ENCODE results near the gene ANAPC5. TPM values are rescaled to one million over a fixed set of nuclear protein-coding genes. Genes with fewer than 3 reads are reported as not detected.
A peak's percentile ranks its signal among the peaks of the same experiment; 100 is the strongest.
"Not testable (repeated sequence)": the region's sequence is repeated elsewhere in the genome, so short reads cannot be mapped to it uniquely, and the experiment has no call there.

Gene ANAPC5
- total RNA-seq, 1 experiment from 2014 or later, result 116 TPM

DNA sequence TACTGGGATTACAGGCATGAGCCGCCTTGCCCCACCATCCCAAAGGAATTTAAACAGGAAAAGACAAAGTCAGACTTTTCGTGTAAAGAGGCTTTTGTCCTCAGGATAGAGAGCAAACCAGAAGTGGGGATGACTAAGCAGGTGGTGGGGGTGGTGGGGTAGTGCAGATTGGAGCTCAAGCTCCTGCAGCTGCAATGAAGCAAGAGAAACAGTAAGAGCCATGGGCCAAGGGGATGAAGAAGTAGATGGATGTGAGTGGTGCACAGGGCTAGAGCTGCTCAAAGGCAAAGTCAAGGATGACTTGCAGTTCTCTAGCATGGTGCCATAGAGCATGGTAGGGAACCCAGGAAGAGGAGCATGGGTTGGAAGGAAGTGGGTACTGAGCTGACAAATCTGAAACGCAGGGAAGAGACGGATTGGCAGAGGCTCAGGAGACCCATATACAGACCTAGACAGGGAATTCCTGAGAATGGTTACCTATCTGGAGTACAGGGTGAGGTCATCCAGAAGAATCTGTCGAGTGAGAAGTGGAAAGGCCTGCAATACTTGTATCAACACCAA, 36.3 kb upstream of the ANAPC5 start:
- Mint-ChIP-seq H3K27ac (no peak overlapping the region), H3K36me3 (no peaks in the 10 kb centered on the region), H3K4me1 (no peaks in the 10 kb centered on the region), H3K9me3 (no peaks in the 10 kb centered on the region), H3K27me3 (ENCODE audit: low read depth) (no peaks in the 10 kb centered on the region; the same call in 1 of the 2 replicates), H3K4me3 (no peak overlapping the region)
- POLR2A ChIA-PET, result no interaction called here
- ATAC-seq (no peak), DNase-seq (ENCODE audit: low spot score) (no peak)
- no peak for TF ChIP-seq PRRX2 (CRISPR knock-in tag; IDR thresholded peaks at IDR 0.05)
- TF ChIP-seq, protein P1, sequence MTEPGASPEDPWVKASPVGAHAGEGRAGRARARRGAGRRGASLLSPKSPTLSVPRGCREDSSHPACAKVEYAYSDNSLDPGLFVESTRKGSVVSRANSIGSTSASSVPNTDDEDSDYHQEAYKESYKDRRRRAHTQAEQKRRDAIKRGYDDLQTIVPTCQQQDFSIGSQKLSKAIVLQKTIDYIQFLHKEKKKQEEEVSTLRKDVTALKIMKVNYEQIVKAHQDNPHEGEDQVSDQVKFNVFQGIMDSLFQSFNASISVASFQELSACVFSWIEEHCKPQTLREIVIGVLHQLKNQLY (CRISPR knock-in tag; IDR thresholded peaks at IDR 0.05), result no peak
- TF ChIP-seq ZNF121 (CRISPR knock-in tag; IDR thresholded peaks at IDR 0.05), result no peak
- TF ChIP-seq ZNF416 (CRISPR knock-in tag; IDR thresholded peaks at IDR 0.05), result no peak
- TF ChIP-seq NFE2L1 (CRISPR knock-in tag; IDR thresholded peaks at IDR 0.05), result no peak
- TF ChIP-seq, protein P2, sequence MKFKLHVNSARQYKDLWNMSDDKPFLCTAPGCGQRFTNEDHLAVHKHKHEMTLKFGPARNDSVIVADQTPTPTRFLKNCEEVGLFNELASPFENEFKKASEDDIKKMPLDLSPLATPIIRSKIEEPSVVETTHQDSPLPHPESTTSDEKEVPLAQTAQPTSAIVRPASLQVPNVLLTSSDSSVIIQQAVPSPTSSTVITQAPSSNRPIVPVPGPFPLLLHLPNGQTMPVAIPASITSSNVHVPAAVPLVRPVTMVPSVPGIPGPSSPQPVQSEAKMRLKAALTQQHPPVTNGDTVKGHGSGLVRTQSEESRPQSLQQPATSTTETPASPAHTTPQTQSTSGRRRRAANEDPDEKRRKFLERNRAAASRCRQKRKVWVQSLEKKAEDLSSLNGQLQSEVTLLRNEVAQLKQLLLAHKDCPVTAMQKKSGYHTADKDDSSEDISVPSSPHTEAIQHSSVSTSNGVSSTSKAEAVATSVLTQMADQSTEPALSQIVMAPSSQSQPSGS (CRISPR knock-in tag; IDR thresholded peaks at IDR 0.05; ENCODE audit: borderline replicate concordance, low read depth), result no peak
- no peak for TF ChIP-seq CBFB (CRISPR knock-in tag; IDR thresholded peaks at IDR 0.05; ENCODE audit: low read depth)
- no peak for TF ChIP-seq FOXP1 (CRISPR knock-in tag; IDR thresholded peaks at IDR 0.05; ENCODE audit: borderline replicate concordance)
- no peak for TF ChIP-seq GABPB1 (CRISPR knock-in tag; IDR thresholded peaks at IDR 0.05)
- no peak for TF ChIP-seq GRHL2 (CRISPR knock-in tag; IDR thresholded peaks at IDR 0.05; ENCODE audit: insufficient replicate concordance, severe bottlenecking)
- CTCF ChIA-PET, result no interaction called here

DNA sequence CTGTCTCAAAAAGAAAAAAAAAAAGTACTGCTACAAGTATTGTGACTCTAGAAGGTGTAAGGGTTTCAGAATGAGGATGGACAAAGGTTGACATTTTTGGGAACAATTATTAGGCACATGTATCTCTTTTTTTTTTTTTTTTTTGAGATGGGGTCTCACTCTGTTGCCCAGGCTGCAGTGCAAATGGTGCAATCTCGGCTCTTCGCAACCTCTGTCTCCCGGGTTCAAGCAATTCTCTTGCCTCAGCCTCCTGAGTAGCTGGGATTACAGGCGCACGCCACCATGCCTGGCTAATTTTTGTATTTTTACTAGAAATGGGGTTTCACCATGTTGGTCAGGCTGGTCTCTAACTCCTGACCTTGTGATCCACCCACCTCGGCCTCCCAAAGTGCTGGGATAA, 32.7 kb upstream of the ANAPC5 start:
- H3K27ac Mint-ChIP-seq; ATAC-seq; H3K4me1 Mint-ChIP-seq; DNase-seq (ENCODE audit: low spot score); POLR2A ChIA-PET; H3K4me3 Mint-ChIP-seq; H3K9me3 Mint-ChIP-seq; H3K27me3 Mint-ChIP-seq (ENCODE audit: low read depth); H3K36me3 Mint-ChIP-seq: not testable (repeated sequence)
- CTCF ChIA-PET, result interaction anchor here (0.7 to 1.1 kb wide), 3 partner anchors 15 to 161 kb away, joined by 3 to 6 read pairs (median 4); partner anchors contain the start of gene RNF34

DNA sequence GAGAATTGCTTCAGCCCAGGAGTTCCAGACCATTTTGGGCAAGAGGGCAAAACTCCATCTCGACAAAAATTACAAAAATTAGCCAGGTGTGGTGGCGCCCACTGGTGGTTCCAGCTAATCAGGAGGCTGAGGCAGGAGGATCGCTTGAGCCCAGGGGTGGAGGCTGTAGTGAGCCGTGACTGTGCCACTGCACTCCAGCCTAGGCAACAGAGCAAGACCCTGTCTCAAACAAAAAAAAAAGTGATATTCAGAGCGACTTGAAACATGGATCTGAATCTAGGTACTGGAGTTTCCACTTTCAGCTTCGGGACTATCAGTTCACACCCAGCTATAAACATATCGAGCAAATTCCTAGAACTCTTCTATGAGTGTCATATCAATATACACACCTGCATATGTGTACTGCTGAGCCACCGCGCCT, 31.4 kb upstream of the ANAPC5 start:
- ChIA-PET POLR2A (interaction anchor here (0.7 kb wide), 1 partner anchor 15 kb away, joined by 4 read pairs; no protein-coding TSS in a partner anchor), CTCF (interaction anchor here (0.6 to 1.1 kb wide), 2 partner anchors 17 to 57 kb away, joined by 3 to 6 read pairs; partner anchors contain the start of gene RNF34)
- Mint-ChIP-seq H3K9me3 (no peaks in the 10 kb centered on the region), H3K4me3 (no peak overlapping the region), H3K27ac (no peak overlapping the region), H3K36me3 (no peaks in the 10 kb centered on the region), H3K27me3 (ENCODE audit: low read depth) (no peaks in the 10 kb centered on the region; the same call in 1 of the 2 replicates), H3K4me1 (no peaks in the 10 kb centered on the region)
- ATAC-seq (no peak), DNase-seq (ENCODE audit: low spot score) (no peak)
- TF ChIP-seq, protein P3, sequence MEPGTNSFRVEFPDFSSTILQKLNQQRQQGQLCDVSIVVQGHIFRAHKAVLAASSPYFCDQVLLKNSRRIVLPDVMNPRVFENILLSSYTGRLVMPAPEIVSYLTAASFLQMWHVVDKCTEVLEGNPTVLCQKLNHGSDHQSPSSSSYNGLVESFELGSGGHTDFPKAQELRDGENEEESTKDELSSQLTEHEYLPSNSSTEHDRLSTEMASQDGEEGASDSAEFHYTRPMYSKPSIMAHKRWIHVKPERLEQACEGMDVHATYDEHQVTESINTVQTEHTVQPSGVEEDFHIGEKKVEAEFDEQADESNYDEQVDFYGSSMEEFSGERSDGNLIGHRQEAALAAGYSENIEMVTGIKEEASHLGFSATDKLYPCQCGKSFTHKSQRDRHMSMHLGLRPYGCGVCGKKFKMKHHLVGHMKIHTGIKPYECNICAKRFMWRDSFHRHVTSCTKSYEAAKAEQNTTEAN (CRISPR knock-in tag; IDR thresholded peaks at IDR 0.05), result no peak
- 0 out of 2 replicates have a peak, but pooled peaks have one; percentile 34 for TF ChIP-seq GTF2I (CRISPR knock-in tag; conservative IDR thresholded peaks at IDR 0.05)

DNA sequence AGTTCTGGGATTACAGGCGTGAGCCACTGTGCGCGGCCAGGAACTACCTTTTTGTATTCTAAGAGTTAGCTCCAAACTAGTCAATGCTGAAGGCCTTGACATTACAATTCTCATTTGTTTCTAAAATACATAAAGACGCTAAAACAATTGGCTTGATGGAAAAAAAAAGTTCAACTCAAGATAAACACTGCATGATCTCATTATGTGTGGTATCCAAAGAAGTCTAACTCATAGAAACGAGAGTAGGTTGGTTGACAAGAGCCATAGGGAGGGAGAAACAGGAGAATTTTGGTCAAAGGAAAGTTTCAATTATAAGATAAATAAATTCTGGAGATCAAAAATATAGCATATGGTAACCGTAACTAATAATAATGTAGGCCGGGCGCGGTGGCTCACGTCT, 27.7 kb upstream of the ANAPC5 start:
- no peak for DNase-seq (ENCODE audit: low spot score)
- Mint-ChIP-seq H3K27ac (no peak overlapping the region), H3K9me3 (peaks cover 5% of the 10 kb centered on the region), H3K4me3 (no peak overlapping the region), H3K27me3 (ENCODE audit: low read depth) (peaks cover 4% of the 10 kb centered on the region), H3K4me1 (no peaks in the 10 kb centered on the region), H3K36me3 (no peaks in the 10 kb centered on the region)
- CTCF ChIA-PET, result no interaction called here
- ATAC-seq, result no peak
- POLR2A ChIA-PET, result no interaction called here
- TF ChIP-seq, protein P1 (CRISPR knock-in tag; IDR thresholded peaks at IDR 0.05), result no peak
- TF ChIP-seq NR3C1 (CRISPR knock-in tag; conservative IDR thresholded peaks at IDR 0.05; ENCODE audit: low read depth), result no peak
- no peak for TF ChIP-seq ZNF423 (CRISPR knock-in tag; IDR thresholded peaks at IDR 0.05)
- TF ChIP-seq GTF2I (CRISPR knock-in tag; conservative IDR thresholded peaks at IDR 0.05), result no peak
- no peak for TF ChIP-seq TP53 (CRISPR knock-in tag; IDR thresholded peaks at IDR 0.05)
- TF ChIP-seq, protein P4, sequence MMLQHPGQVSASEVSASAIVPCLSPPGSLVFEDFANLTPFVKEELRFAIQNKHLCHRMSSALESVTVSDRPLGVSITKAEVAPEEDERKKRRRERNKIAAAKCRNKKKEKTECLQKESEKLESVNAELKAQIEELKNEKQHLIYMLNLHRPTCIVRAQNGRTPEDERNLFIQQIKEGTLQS (CRISPR knock-in tag; conservative IDR thresholded peaks at IDR 0.05), result no peak
- TF ChIP-seq, protein P5, sequence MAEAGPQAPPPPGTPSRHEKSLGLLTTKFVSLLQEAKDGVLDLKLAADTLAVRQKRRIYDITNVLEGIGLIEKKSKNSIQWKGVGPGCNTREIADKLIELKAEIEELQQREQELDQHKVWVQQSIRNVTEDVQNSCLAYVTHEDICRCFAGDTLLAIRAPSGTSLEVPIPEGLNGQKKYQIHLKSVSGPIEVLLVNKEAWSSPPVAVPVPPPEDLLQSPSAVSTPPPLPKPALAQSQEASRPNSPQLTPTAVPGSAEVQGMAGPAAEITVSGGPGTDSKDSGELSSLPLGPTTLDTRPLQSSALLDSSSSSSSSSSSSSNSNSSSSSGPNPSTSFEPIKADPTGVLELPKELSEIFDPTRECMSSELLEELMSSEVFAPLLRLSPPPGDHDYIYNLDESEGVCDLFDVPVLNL (CRISPR knock-in tag; IDR thresholded peaks at IDR 0.05; ENCODE audit: borderline replicate concordance, low read depth), result no peak
- TF ChIP-seq ZNF671 (CRISPR knock-in tag; IDR thresholded peaks at IDR 0.05), result no peak
- TF ChIP-seq, protein P6, sequence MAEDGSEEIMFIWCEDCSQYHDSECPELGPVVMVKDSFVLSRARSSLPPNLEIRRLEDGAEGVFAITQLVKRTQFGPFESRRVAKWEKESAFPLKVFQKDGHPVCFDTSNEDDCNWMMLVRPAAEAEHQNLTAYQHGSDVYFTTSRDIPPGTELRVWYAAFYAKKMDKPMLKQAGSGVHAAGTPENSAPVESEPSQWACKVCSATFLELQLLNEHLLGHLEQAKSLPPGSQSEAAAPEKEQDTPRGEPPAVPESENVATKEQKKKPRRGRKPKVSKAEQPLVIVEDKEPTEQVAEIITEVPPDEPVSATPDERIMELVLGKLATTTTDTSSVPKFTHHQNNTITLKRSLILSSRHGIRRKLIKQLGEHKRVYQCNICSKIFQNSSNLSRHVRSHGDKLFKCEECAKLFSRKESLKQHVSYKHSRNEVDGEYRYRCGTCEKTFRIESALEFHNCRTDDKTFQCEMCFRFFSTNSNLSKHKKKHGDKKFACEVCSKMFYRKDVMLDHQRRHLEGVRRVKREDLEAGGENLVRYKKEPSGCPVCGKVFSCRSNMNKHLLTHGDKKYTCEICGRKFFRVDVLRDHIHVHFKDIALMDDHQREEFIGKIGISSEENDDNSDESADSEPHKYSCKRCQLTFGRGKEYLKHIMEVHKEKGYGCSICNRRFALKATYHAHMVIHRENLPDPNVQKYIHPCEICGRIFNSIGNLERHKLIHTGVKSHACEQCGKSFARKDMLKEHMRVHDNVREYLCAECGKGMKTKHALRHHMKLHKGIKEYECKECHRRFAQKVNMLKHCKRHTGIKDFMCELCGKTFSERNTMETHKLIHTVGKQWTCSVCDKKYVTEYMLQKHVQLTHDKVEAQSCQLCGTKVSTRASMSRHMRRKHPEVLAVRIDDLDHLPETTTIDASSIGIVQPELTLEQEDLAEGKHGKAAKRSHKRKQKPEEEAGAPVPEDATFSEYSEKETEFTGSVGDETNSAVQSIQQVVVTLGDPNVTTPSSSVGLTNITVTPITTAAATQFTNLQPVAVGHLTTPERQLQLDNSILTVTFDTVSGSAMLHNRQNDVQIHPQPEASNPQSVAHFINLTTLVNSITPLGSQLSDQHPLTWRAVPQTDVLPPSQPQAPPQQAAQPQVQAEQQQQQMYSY (CRISPR knock-in tag; IDR thresholded peaks at IDR 0.05), result no peak
